ENCODE data around the gene GRM2. TPM values are rescaled to one million over a fixed set of nuclear protein-coding genes. Genes with fewer than 3 reads are reported as not detected.

GRM2 gene
- total RNA-seq: under 1 TPM in 2 of 4 donors, not detected in 2; 0.16 to 0.27 TPM

- DNase-seq: peak; percentile 54
- H3K4me3 ChIP-seq: peak within 1 kb of the TSS in 2 of 4 donors; percentile 16 to 34
- no peaks in the 10 kb centered on the region for H3K9me3 ChIP-seq
- intact Hi-C loops (cut with DNase I; ENCODE audit: low total_unique reads) (no loop called here), in situ Hi-C loops (cut with MboI; ENCODE audit: low pct_ligation_motif_present in 1 of 4, low pct_unique_long_range_greater_than_20kb in 1 of 4, low sequenced_read_pairs in 3 of 4) (no loop called here)
- WGBS, 2 donors (ENCODE audit: low coverage in 1 of 2): 0 to 24% methylated on average over 1 to 40 of the region's 69 CpGs
- no peak within 1 kb of the TSS for H3K27ac ChIP-seq
- H3K36me3 ChIP-seq: peaks cover 0 to 5% (median 0%) of the 10 kb centered on the region in 4 donors
- H3K27me3 ChIP-seq: peaks cover 6% of the 10 kb centered on the region
- TF ChIP-seq POLR2A (IDR thresholded peaks at IDR 0.05) (no peak), EP300 (IDR thresholded peaks at IDR 0.05; ENCODE audit: low read depth) (no peak), CTCF (IDR thresholded peaks at IDR 0.05) (no peak), POLR2AphosphoS5 (IDR thresholded peaks at IDR 0.05) (no peak)
- peaks cover 0 to 8% (median 5%) of the 10 kb centered on the region in 4 donors for H3K4me1 ChIP-seq
These were observed at the start of gene GRM2 for GRCh38 chr3:51706788-51707731. Gene GRM2, plus strand, starts transcription at chr3:51707068. Its CDS starts 1,916 bp downstream, at chr3:51708984.

GRCh38 chr3:51657234-51657633 lies 49.6 kb upstream of the GRM2 start:
- WGBS, 2 donors (ENCODE audit: low coverage in 1 of 2): 91 to 94% methylated on average over 2 to 3 of the region's 3 CpGs
- H3K27me3 ChIP-seq: no peaks in the 10 kb centered on the region
- TF ChIP-seq POLR2A (IDR thresholded peaks at IDR 0.05): no peak
- no peak for TF ChIP-seq EP300 (IDR thresholded peaks at IDR 0.05; ENCODE audit: low read depth)
- no peaks in the 10 kb centered on the region for H3K9me3 ChIP-seq
- in situ Hi-C loops (cut with MboI; ENCODE audit: low pct_ligation_motif_present in 1 of 4, low pct_unique_long_range_greater_than_20kb in 1 of 4, low sequenced_read_pairs in 3 of 4): loop anchor here in 1 of 4 donors (25.0 kb wide), 1 partner anchor 270 kb away; the partner anchor contains the start of genes MANF and RBM15B
- H3K36me3 ChIP-seq: peaks cover 0 to 36% (median 8%) of the 10 kb centered on the region in 4 donors
- H3K4me1 ChIP-seq: no peaks in the 10 kb centered on the region
- H3K4me3 ChIP-seq: no peak overlapping the region
- intact Hi-C loops (cut with DNase I; ENCODE audit: low total_unique reads): no loop called here
- DNase-seq: no peak
- H3K27ac ChIP-seq: no peak overlapping the region

GRCh38 chr3:51659942-51660341 lies 46.9 kb upstream of the GRM2 start:
- H3K27ac ChIP-seq: no peak overlapping the region
- H3K4me3 ChIP-seq: no peak overlapping the region
- no peaks in the 10 kb centered on the region for H3K27me3 ChIP-seq
- in situ Hi-C loops (cut with MboI; ENCODE audit: low pct_ligation_motif_present in 1 of 4, low pct_unique_long_range_greater_than_20kb in 1 of 4, low sequenced_read_pairs in 3 of 4) (loop anchor here in 1 of 4 donors (10.0 to 25.0 kb wide), 2 partner anchors 155 to 273 kb away; partner anchors contain the start of genes DCAF1, MANF and RBM15B), intact Hi-C loops (cut with DNase I; ENCODE audit: low total_unique reads) (no loop called here)
- peaks cover 0 to 43% (median 13%) of the 10 kb centered on the region in 4 donors for H3K36me3 ChIP-seq
- H3K4me1 ChIP-seq: no peaks in the 10 kb centered on the region
- DNase-seq: no peak
- no peaks in the 10 kb centered on the region for H3K9me3 ChIP-seq
- 89 to 94% methylated on average over 9 of the region's 9 CpGs for WGBS, 2 donors (ENCODE audit: low coverage in 1 of 2)
- TF ChIP-seq CTCF (IDR thresholded peaks at IDR 0.05) (no peak), POLR2A (IDR thresholded peaks at IDR 0.05) (no peak), EP300 (IDR thresholded peaks at IDR 0.05; ENCODE audit: low read depth) (no peak), POLR2AphosphoS5 (IDR thresholded peaks at IDR 0.05) (no peak)

GRCh38 chr3:51662456-51662855 lies 44.4 kb upstream of the GRM2 start:
- intact Hi-C loops (cut with DNase I; ENCODE audit: low total_unique reads) (no loop called here), in situ Hi-C loops (cut with MboI; ENCODE audit: low pct_ligation_motif_present in 1 of 4, low pct_unique_long_range_greater_than_20kb in 1 of 4, low sequenced_read_pairs in 3 of 4) (loop anchor here in 1 of 4 donors (10.0 to 25.0 kb wide), 2 partner anchors 158 to 275 kb away; partner anchors contain the start of genes DCAF1, MANF and RBM15B)
- 90 to 94% methylated on average over 5 to 8 of the region's 14 CpGs for WGBS, 2 donors (ENCODE audit: low coverage in 1 of 2)
- TF ChIP-seq POLR2A (IDR thresholded peaks at IDR 0.05): no peak
- TF ChIP-seq POLR2AphosphoS5 (IDR thresholded peaks at IDR 0.05): no peak
- TF ChIP-seq CTCF (IDR thresholded peaks at IDR 0.05): no peak
- TF ChIP-seq EP300 (IDR thresholded peaks at IDR 0.05; ENCODE audit: low read depth): no peak
- no peaks in the 10 kb centered on the region for H3K4me1 ChIP-seq
- H3K4me3 ChIP-seq: no peak overlapping the region
- peaks cover 0 to 39% (median 13%) of the 10 kb centered on the region in 4 donors for H3K36me3 ChIP-seq
- no peak overlapping the region for H3K27ac ChIP-seq
- H3K27me3 ChIP-seq: no peaks in the 10 kb centered on the region
- no peaks in the 10 kb centered on the region for H3K9me3 ChIP-seq
- no peak for DNase-seq

Data from transverse colon (tissue), 4 donors.